Measurements from ENCODE around the gene EFCAB12.

DNA sequence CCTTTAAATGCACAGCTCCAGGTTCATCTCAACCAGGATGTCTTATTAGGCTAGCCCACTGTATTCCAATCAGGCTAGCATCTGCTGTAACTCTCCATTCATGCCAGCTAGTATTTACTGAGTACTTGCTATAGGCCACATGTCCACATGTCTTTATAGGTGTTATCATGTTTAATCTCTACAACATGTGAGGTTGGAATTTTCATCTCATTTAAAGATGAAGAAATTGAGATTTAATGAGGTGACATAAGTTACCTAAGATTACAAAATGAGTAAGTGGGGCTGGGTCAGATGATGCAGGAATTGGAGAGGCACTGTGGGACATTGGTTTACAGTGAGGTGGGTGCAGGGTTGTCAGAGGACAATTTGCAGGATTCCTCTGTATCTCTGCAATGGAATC, 14.5 kb upstream of the EFCAB12 start:
- TF ChIP-seq SIN3A (IDR thresholded peaks at IDR 0.05; ENCODE audit: borderline replicate concordance, insufficient read depth, low read length): no peak
- no peak for TF ChIP-seq TAF1 (IDR thresholded peaks at IDR 0.05; ENCODE audit: borderline replicate concordance, insufficient read depth, low read length)
- no peak for TF ChIP-seq POLR2AphosphoS5 (IDR thresholded peaks at IDR 0.05; ENCODE audit: low read depth, low read length)
